Measurements from ENCODE around the gene CITED4. TPM values are rescaled to one million over a fixed set of nuclear protein-coding genes. Genes with fewer than 3 reads are reported as not detected.

Gene CITED4
- polyA plus RNA-seq, 3 donors, result 2.4 to 18.8 (median 17.1) TPM

DNA sequence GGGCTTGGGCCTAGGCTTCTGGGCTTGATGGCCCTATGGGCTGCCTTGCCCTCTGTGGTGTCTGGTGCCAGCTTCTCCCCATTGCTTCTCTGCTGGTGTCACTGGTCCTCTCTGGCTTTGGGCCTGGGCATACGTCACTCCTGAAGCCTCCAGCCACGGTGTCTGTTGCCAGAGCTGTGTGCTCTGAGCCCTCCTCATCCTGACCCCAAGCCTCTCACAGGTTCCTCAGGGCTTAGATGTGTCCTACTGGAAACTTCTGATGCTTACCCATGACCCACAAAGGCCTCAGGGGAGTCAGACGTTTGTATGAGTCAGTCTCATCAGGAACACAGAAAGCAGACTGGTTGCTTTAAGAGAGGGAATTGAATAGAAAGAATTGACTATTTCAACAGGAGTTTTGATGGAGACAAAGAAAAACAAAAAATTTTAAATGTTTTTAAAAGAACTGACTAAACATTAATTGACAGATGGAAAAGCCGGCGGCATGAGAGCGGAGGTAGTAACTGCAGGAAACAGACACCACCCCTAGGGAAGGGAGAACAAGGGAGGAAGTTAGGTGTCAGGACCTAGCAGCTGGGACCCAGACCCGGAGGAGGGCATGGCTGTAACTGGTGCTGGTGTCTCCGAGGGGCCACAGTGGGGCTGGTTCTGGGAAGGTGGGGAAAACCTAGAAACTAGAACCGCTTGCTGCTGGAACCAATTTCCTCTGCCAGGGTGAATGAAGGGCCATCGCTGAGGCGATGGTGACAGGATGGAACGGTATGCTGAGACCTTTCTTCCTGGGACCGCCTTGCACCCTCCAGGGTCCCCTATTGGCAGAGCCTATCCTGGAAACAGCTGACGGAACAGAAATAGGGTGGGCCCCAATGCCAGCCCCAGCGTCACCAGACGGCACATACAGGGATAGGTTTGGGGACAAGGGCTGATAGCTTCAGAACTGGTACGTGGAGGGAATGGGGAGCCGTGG lies 40.0 kb upstream of the CITED4 start:
- Histone ChIP-seq H3K4me3 (replicated peaks in 1 of 3; ENCODE audit: low read depth in 2 of 3, low read length in 3 of 3) (no peak overlapping the region), H3K36me3 (replicated peaks in 1 of 2; ENCODE audit: control insufficient read depth in 1 of 2, insufficient read depth in 2 of 2, low read length in 2 of 2) (no peaks in the 10 kb centered on the region), H3K27ac (ENCODE audit: low read depth in 1 of 2, low read length in 2 of 2) (no peak overlapping the region), H3K4me1 (ENCODE audit: control insufficient read depth in 1 of 2, insufficient read depth in 2 of 2, low read length in 2 of 2) (peaks cover 46 to 54% of the 10 kb centered on the region in 2 donors), H3K4me2 (replicated peaks; ENCODE audit: extremely low read depth, low read length, poor library complexity, severe bottlenecking) (no peak overlapping the region), H2AFZ (ENCODE audit: insufficient read depth, low read depth, low read length, poor library complexity, severe bottlenecking) (no peak overlapping the region), H3K9ac (ENCODE audit: insufficient read depth, low read length, poor library complexity, severe bottlenecking) (no peak overlapping the region), H4K20me1 (ENCODE audit: insufficient read depth, low read length) (no peaks in the 10 kb centered on the region), H3K9me3 (replicated peaks in 1 of 2; ENCODE audit: control insufficient read depth in 1 of 2, insufficient read depth in 1 of 2, low read length in 2 of 2) (no peaks in the 10 kb centered on the region), H3K27me3 (ENCODE audit: control insufficient read depth in 2 of 2, insufficient read depth in 2 of 2, low read length in 2 of 2) (no peaks in the 10 kb centered on the region), H3K79me2 (ENCODE audit: insufficient read depth, low read length) (no peaks in the 10 kb centered on the region)
- H3K4me3 Mint-ChIP-seq, result no peak overlapping the region
- peaks cover 0 to 3% (median 0%) of the 10 kb centered on the region in 3 donors for H3K27me3 Mint-ChIP-seq (ENCODE audit: low read depth in 3 of 3)
- intact Hi-C loops (cut with micrococcal nuclease), result no loop called here
- H3K36me3 Mint-ChIP-seq, result peaks cover 0 to 2% of the 10 kb centered on the region in 2 donors
- H3K27ac Mint-ChIP-seq, result no peak overlapping the region
- WGBS (ENCODE audit: insufficient coverage), result 64% methylated on average over 8 of the region's 18 CpGs
- no peak for TF ChIP-seq CTCF (IDR thresholded peaks at IDR 0.05)
- no peaks in the 10 kb centered on the region for H3K9me3 Mint-ChIP-seq
- peaks cover 58% of the 10 kb centered on the region for H3K4me1 Mint-ChIP-seq
- peak in 2 of 3 donors; percentile 26 to 45 for DNase-seq

- TF ChIP-seq CTCF (IDR thresholded peaks at IDR 0.05), result no peak
- DNase-seq, result no peak
- Histone ChIP-seq H3K79me2 (ENCODE audit: insufficient read depth, low read length) (no peaks in the 10 kb centered on the region), H3K4me2 (replicated peaks; ENCODE audit: extremely low read depth, low read length, poor library complexity, severe bottlenecking) (no peak overlapping the region), H3K4me3 (replicated peaks in 1 of 3; ENCODE audit: low read depth in 2 of 3, low read length in 3 of 3) (no peak overlapping the region), H2AFZ (ENCODE audit: insufficient read depth, low read depth, low read length, poor library complexity, severe bottlenecking) (no peak overlapping the region), H3K27ac (ENCODE audit: low read depth in 1 of 2, low read length in 2 of 2) (no peak overlapping the region), H4K20me1 (ENCODE audit: insufficient read depth, low read length) (no peaks in the 10 kb centered on the region), H3K9ac (ENCODE audit: insufficient read depth, low read length, poor library complexity, severe bottlenecking) (no peak overlapping the region), H3K4me1 (ENCODE audit: control insufficient read depth in 1 of 2, insufficient read depth in 2 of 2, low read length in 2 of 2) (peaks cover 18 to 26% of the 10 kb centered on the region in 2 donors), H3K9me3 (replicated peaks in 1 of 2; ENCODE audit: control insufficient read depth in 1 of 2, insufficient read depth in 1 of 2, low read length in 2 of 2) (peaks cover 1 to 10% of the 10 kb centered on the region in 2 donors), H3K36me3 (replicated peaks in 1 of 2; ENCODE audit: control insufficient read depth in 1 of 2, insufficient read depth in 2 of 2, low read length in 2 of 2) (no peaks in the 10 kb centered on the region), H3K27me3 (ENCODE audit: control insufficient read depth in 2 of 2, insufficient read depth in 2 of 2, low read length in 2 of 2) (no peaks in the 10 kb centered on the region)
- Mint-ChIP-seq H3K4me1 (peaks cover 33% of the 10 kb centered on the region), H3K27me3 (ENCODE audit: low read depth in 3 of 3) (peaks cover 0 to 3% (median 0%) of the 10 kb centered on the region in 3 donors), H3K27ac (peak overlapping the region in 4 of 7 donors; percentile 12 to 84 (median 44)), H3K4me3 (no peak overlapping the region), H3K9me3 (peaks cover 10 to 14% (median 11%) of the 10 kb centered on the region in 7 donors), H3K36me3 (peaks cover 0 to 2% of the 10 kb centered on the region in 2 donors)
- intact Hi-C loops (cut with micrococcal nuclease), result no loop called here
- WGBS (ENCODE audit: insufficient coverage), result 40% methylated on average over 1 of the region's 2 CpGs
Observed at GRCh38 chr1:40899230-40899870, 37.2 kb upstream of the CITED4 start.

All from CD14-positive monocyte (primary cell).